Mesenchymal stem cell (in vitro differentiated cells and primary cell): ENCODE data around the gene ZNF407.
A peak's percentile ranks its signal among the peaks of the same experiment; 100 is the strongest.

Experiments used
- DNase-seq: peaks from one replicate; pipeline ENCODE4 v3.0.0-alpha.2; 2013
- H2AFZ ChIP-seq: one replicate; pipeline ENCODE4 v1.6.1; 2013; ENCODE audit warnings: low read depth, mild to moderate bottlenecking, control low read depth, inconsistent platforms, low read length, moderate library complexity
- H2AK5ac ChIP-seq: 2 replicates; pipeline ENCODE4 v1.6.1; 2013; ENCODE audit warnings: low read length, moderate library complexity, mild to moderate bottlenecking, inconsistent platforms; ENCODE audit not compliant: severe bottlenecking
- H2BK120ac ChIP-seq: one replicate; pipeline ENCODE4 v1.6.1; 2013; ENCODE audit warnings: low read depth, mild to moderate bottlenecking, inconsistent platforms, low read length, moderate library complexity
- H2BK12ac ChIP-seq, 2 experiments: one replicate each; pipeline ENCODE4 v1.6.1; 2013; ENCODE audit warnings: inconsistent platforms in 2 of 2, low read length in 2 of 2, mild to moderate bottlenecking in 2 of 2, moderate library complexity in 2 of 2, control low read depth in 1 of 2
- H2BK15ac ChIP-seq: one replicate; pipeline ENCODE4 v1.6.1; 2013; ENCODE audit warnings: mild to moderate bottlenecking, low read depth, inconsistent platforms; ENCODE audit not compliant: poor library complexity, severe bottlenecking
- H2BK5ac ChIP-seq: 2 replicates; pipeline ENCODE4 v1.6.1; 2013; ENCODE audit warnings: low read depth, mild to moderate bottlenecking, low read length, control low read depth, inconsistent platforms; ENCODE audit not compliant: poor library complexity, severe bottlenecking
- H3K14ac ChIP-seq, 2 experiments: one replicate each; pipeline ENCODE4 v1.6.1; 2013; ENCODE audit warnings: inconsistent platforms in 2 of 2, low read length in 2 of 2, control low read depth in 1 of 2, mild to moderate bottlenecking in 1 of 2, moderate library complexity in 1 of 2
- H3K18ac ChIP-seq, 2 experiments: one replicate each; pipeline ENCODE4 v1.6.1; 2013; ENCODE audit warnings: inconsistent platforms in 2 of 2, low read length in 2 of 2, control low read depth in 1 of 2, low read depth in 1 of 2, mild to moderate bottlenecking in 1 of 2
- H3K23ac ChIP-seq, 2 experiments: one replicate each; pipeline ENCODE4 v1.6.1; 2013; ENCODE audit warnings: inconsistent platforms in 2 of 2, low read length in 2 of 2, mild to moderate bottlenecking in 2 of 2, moderate library complexity in 2 of 2, control low read depth in 1 of 2
- H3K27ac ChIP-seq: 2 replicates; pipeline ENCODE4 v1.5.1; 2013; ENCODE audit warnings: mild to moderate bottlenecking, moderate library complexity, low read length, control low read depth, inconsistent platforms; ENCODE audit not compliant: poor library complexity, severe bottlenecking
- H3K27me3 ChIP-seq, 2 experiments: 2 replicates each; pipeline versions ENCODE4 v1.6.1 to v1.7.0; 2013; ENCODE audit warnings: low read length in 2 of 2, mild to moderate bottlenecking in 2 of 2, moderate library complexity in 2 of 2, control low read depth in 1 of 2, inconsistent platforms in 1 of 2; ENCODE audit not compliant: control insufficient read depth in 1 of 2, insufficient read depth in 1 of 2
- H3K36me3 ChIP-seq, 2 experiments: 2 replicates each; pipeline versions ENCODE4 v1.6.1 to v1.7.0; 2013; ENCODE audit warnings: low read length in 2 of 2, control low read depth in 1 of 2, inconsistent platforms in 1 of 2, low read depth in 1 of 2, mild to moderate bottlenecking in 1 of 2; ENCODE audit not compliant: insufficient read depth in 2 of 2, control insufficient read depth in 1 of 2
- H3K4ac ChIP-seq, 2 experiments: one replicate each; pipeline ENCODE4 v1.6.1; 2013; ENCODE audit warnings: inconsistent platforms in 2 of 2, low read length in 2 of 2, mild to moderate bottlenecking in 2 of 2, moderate library complexity in 2 of 2, control low read depth in 1 of 2, low read depth in 1 of 2
- H3K4me1 ChIP-seq: 2 replicates; pipeline ENCODE4 v1.6.1; 2013; ENCODE audit warnings: low read depth, low read length, control low read depth; ENCODE audit not compliant: control insufficient read depth, insufficient read depth
- H3K4me2 ChIP-seq: 2 replicates; pipeline ENCODE4 v1.6.1; 2013; ENCODE audit warnings: low read length, mild to moderate bottlenecking, inconsistent platforms; ENCODE audit not compliant: poor library complexity, severe bottlenecking
- H3K4me3 ChIP-seq, 2 experiments: 2 replicates each; pipeline versions ENCODE4 v1.5.1 to v1.7.0; 2013; ENCODE audit warnings: low read length in 2 of 2, mild to moderate bottlenecking in 2 of 2, control low read depth in 1 of 2, low read depth in 1 of 2; ENCODE audit not compliant: insufficient read depth in 1 of 2
- H3K79me1 ChIP-seq: replicated peaks from 2 replicates; pipeline ENCODE4 v1.6.1; 2013; ENCODE audit warnings: mild to moderate bottlenecking, control low read depth, low read length, inconsistent platforms; ENCODE audit not compliant: poor library complexity, severe bottlenecking
- H3K9ac ChIP-seq: 2 replicates; pipeline ENCODE4 v1.7.0; 2013; ENCODE audit warnings: mild to moderate bottlenecking, low read length, moderate library complexity
- H3K9me3 ChIP-seq: 2 replicates; pipeline ENCODE4 v1.7.0; 2013; ENCODE audit warnings: mild to moderate bottlenecking, low read length; ENCODE audit not compliant: control insufficient read depth
- H4K8ac ChIP-seq: one replicate; pipeline ENCODE4 v1.6.1; 2013; ENCODE audit warnings: inconsistent platforms, mild to moderate bottlenecking, low read length, moderate library complexity
- H4K91ac ChIP-seq: one replicate; pipeline ENCODE4 v1.6.1; 2013; ENCODE audit warnings: mild to moderate bottlenecking, low read length, inconsistent platforms
- WGBS: methylation state at CpG from one replicate; pipeline ENCODE4 v1.1.7; 2013; ENCODE audit warnings: mixed read lengths; 5-methylcytosine and 5-hydroxymethylcytosine counted together

The ZNF407 gene

GRCh38 chr18:75041586-75041985, 443.9 kb downstream of the ZNF407 start:
- H3K23ac ChIP-seq: no peak overlapping the region
- no peak overlapping the region for H3K4me3 ChIP-seq
- H2BK12ac ChIP-seq: no peak overlapping the region
- H3K18ac ChIP-seq: no peak overlapping the region
- no peak overlapping the region for H4K8ac ChIP-seq
- no peaks in the 10 kb centered on the region for H3K79me1 ChIP-seq
- H3K14ac ChIP-seq: no peak overlapping the region
- H2BK15ac ChIP-seq: no peak overlapping the region
- H3K27me3 ChIP-seq: no peaks in the 10 kb centered on the region
- no peak overlapping the region for H3K4ac ChIP-seq
- peaks cover 0 to 3% of the 10 kb centered on the region in 2 experiments for H3K36me3 ChIP-seq
- no peaks in the 10 kb centered on the region for H3K4me1 ChIP-seq
- WGBS: 81% methylated on average over 6 of the region's 8 CpGs
- no peak overlapping the region for H3K27ac ChIP-seq
- H3K4me2 ChIP-seq: no peak overlapping the region
- H2BK120ac ChIP-seq: no peak overlapping the region
- no peak overlapping the region for H3K9ac ChIP-seq
- peak; percentile 12 for DNase-seq
- no peak overlapping the region for H2AK5ac ChIP-seq
- no peak overlapping the region for H4K91ac ChIP-seq
- no peak overlapping the region for H2AFZ ChIP-seq
- no peaks in the 10 kb centered on the region for H3K9me3 ChIP-seq
- no peak overlapping the region for H2BK5ac ChIP-seq

GRCh38 chr18:75043478-75043877, 445.8 kb downstream of the ZNF407 start:
- Histone ChIP-seq H3K4me3 (no peak overlapping the region), H3K23ac (no peak overlapping the region), H2BK12ac (no peak overlapping the region), H3K4me1 (no peaks in the 10 kb centered on the region), H2AK5ac (no peak overlapping the region), H3K36me3 (peaks cover 0 to 3% of the 10 kb centered on the region in 2 experiments), H3K18ac (no peak overlapping the region), H2BK5ac (no peak overlapping the region), H4K91ac (no peak overlapping the region), H3K9me3 (no peaks in the 10 kb centered on the region), H3K79me1 (no peaks in the 10 kb centered on the region), H2BK15ac (no peak overlapping the region), H2BK120ac (no peak overlapping the region), H4K8ac (no peak overlapping the region), H3K27me3 (no peaks in the 10 kb centered on the region), H3K27ac (no peak overlapping the region), H3K14ac (no peak overlapping the region), H3K4me2 (no peak overlapping the region), H2AFZ (no peak overlapping the region), H3K4ac (no peak overlapping the region), H3K9ac (no peak overlapping the region)
- DNase-seq: no peak
- WGBS: 93% methylated on average over 4 of the region's 4 CpGs

DNA sequence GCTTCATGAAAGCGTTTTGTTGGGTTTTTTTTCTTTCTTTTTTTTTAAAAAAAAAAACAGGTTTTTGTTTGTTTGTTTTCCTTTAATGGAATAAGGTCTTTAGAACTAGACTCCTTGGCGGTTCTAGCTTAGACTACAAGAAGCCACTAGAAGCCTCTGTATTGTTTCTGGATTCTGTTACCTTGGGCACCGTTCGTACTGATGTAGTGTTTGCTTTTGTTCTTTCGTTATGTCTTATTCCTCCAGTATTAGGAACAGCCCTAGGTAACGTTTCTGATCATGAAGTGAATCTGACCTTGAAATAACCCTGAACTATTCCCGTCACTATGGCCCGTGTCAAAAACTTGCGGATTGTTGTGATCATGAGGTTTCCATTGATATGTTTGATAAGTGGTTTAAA, 446.6 kb downstream of the ZNF407 start:
- Histone ChIP-seq H3K4ac (no peak overlapping the region), H2BK12ac (no peak overlapping the region), H3K4me2 (no peak overlapping the region), H2AFZ (no peak overlapping the region), H3K36me3 (peaks cover 0 to 3% of the 10 kb centered on the region in 2 experiments), H4K8ac (no peak overlapping the region), H3K27ac (no peak overlapping the region), H2BK120ac (no peak overlapping the region), H3K27me3 (no peaks in the 10 kb centered on the region), H3K9me3 (no peaks in the 10 kb centered on the region), H4K91ac (no peak overlapping the region), H3K79me1 (no peaks in the 10 kb centered on the region), H2BK15ac (no peak overlapping the region), H2BK5ac (no peak overlapping the region), H3K4me1 (peaks cover 2% of the 10 kb centered on the region), H3K14ac (no peak overlapping the region), H3K9ac (no peak overlapping the region), H3K18ac (no peak overlapping the region), H3K23ac (no peak overlapping the region), H2AK5ac (no peak overlapping the region), H3K4me3 (no peak overlapping the region)
- no peak for DNase-seq
- WGBS: 98% methylated on average over 6 of the region's 9 CpGs

- Histone ChIP-seq H3K27ac (no peak overlapping the region), H2AFZ (no peak overlapping the region), H2AK5ac (no peak overlapping the region), H3K79me1 (no peaks in the 10 kb centered on the region), H3K4ac (no peak overlapping the region), H3K9ac (no peak overlapping the region), H3K23ac (no peak overlapping the region), H2BK120ac (no peak overlapping the region), H3K4me1 (peaks cover 2% of the 10 kb centered on the region), H3K18ac (no peak overlapping the region), H3K4me2 (no peak overlapping the region), H2BK15ac (no peak overlapping the region), H3K36me3 (peaks cover 0 to 3% of the 10 kb centered on the region in 2 experiments), H3K4me3 (no peak overlapping the region), H4K8ac (no peak overlapping the region), H4K91ac (no peak overlapping the region), H2BK12ac (no peak overlapping the region), H2BK5ac (no peak overlapping the region), H3K14ac (no peak overlapping the region), H3K27me3 (no peaks in the 10 kb centered on the region), H3K9me3 (no peaks in the 10 kb centered on the region)
- DNase-seq: no peak
- 94% methylated on average over 2 of the region's 5 CpGs for WGBS
Observed at GRCh38 chr18:75044791-75045190, 447.1 kb downstream of the ZNF407 start.
